H1 (cell line): ENCODE results near the gene HOXC11.

Experiments
- CREB1 ChIP-seq: IDR thresholded peaks from 2 replicates; pipeline ENCODE4 v1.6.1; 2012; ENCODE audit warnings: inconsistent platforms
- CTCF ChIP-seq, 3 experiments: IDR thresholded peaks; 1 replicate in 2 of 3; 2 replicates in 1 of 3; pipeline versions ENCODE4 v1.5.1 to v1.6.1; 2011; ENCODE audit warnings: low read length in 3 of 3, mild to moderate bottlenecking in 3 of 3, inconsistent platforms in 2 of 3, low read depth in 1 of 3, moderate library complexity in 1 of 3; ENCODE audit not compliant: insufficient read depth in 1 of 3; ENCODE audit errors: control extremely low read depth in 1 of 3
- EP300 ChIP-seq, 2 experiments: IDR thresholded peaks; 1 replicate in 1 of 2; 2 replicates in 1 of 2; pipeline ENCODE4 v1.6.1; 2011 to 2012; ENCODE audit warnings: low read depth in 2 of 2, low read length in 2 of 2, mild to moderate bottlenecking in 2 of 2, borderline replicate concordance in 1 of 2, inconsistent platforms in 1 of 2, moderate library complexity in 1 of 2
- MAFK ChIP-seq: IDR thresholded peaks from 2 replicates; pipeline ENCODE4 v1.6.1; 2012; ENCODE audit warnings: low read depth, mild to moderate bottlenecking, improper control_type of control experiment, low read length
- SAP30 ChIP-seq: fragments of 300-600 bp; sonication (generic); IDR thresholded peaks from 2 replicates; pipeline ENCODE4 v1.7.1; 2012; ENCODE audit warnings: low read length, moderate library complexity, mild to moderate bottlenecking, inconsistent platforms; ENCODE audit not compliant: insufficient read depth, insufficient replicate concordance

- TF ChIP-seq CREB1, result no peak
- no peak for TF ChIP-seq CTCF (IDR thresholded peaks at IDR 0.05; ENCODE audit: control extremely low read depth in 1 of 3, insufficient read depth in 1 of 3, low read depth in 1 of 3, low read length in 3 of 3)
- no peak for TF ChIP-seq EP300 (IDR thresholded peaks at IDR 0.05; ENCODE audit: borderline replicate concordance in 1 of 2, low read depth in 2 of 2, low read length in 2 of 2)
- no peak for TF ChIP-seq MAFK
- no peak for TF ChIP-seq SAP30
These were observed 31.7 kb upstream of the HOXC11 start for GRCh38 chr12:53941187-53941586.
